Measurements from ENCODE around the gene FHOD3.

FHOD3 gene

DNA sequence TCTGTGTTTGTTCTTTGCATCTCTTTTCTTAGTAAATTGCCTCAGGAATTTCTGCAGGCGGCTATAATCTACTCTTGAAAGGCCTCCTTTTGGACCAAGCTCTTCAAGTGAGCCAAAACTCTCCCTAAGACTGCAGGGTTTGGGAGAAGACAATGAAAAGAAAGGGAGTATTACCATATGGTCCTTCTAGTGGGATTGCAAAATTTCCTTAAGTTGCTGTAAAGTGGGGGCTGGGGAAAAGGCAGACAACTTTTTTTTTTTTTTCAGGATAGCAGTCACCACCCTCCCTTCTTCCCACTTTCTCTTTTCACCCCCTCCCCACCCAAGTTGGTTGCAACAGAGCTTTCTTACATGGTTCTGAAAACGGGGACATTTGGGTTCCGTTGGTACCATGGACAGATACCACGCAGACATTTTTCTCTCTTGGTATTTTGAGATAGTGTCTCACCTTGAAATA lies 183.7 kb downstream of the FHOD3 start:
- DNase-seq (ENCODE audit: low spot score) = no peak

DNA sequence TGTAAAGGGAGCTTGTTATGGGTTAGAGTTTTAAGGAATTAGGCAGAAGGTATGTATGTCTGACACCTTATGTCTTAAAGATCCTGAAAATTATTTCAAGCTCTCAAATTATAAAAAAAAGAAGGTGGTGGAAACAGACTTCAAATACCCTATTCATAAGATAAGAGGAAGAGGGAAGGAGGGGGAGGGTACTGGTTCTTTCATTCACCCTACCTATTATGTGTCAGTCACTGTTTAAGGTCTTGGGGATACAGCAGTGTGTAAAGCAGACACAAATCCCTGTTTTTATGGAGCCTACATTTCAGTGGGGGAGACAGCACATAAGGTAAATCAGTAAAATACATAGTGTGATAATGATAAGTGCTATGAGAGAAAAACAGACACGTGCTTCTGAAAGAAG lies 184.4 kb downstream of the FHOD3 start:
- no peak for DNase-seq (ENCODE audit: low spot score)

DNA sequence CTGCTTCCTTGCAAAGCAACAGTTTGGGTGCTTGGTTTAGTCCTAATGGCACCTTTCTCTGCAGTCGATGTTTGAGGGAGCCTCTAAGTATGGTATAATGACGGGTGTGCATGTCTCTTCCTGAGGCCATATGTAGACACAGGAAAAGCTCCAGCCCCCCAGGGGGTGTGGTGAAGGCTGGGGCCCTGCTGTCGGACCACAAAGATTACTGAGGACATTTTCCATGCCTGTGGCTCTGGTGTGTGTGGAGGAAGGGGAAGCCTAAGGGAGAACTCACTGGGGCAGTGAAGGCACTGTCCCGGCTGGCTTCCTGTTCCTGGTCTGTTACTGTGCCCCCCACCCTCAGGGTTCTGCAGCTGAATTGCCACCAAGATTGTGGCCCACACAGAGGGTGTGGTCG lies 187.1 kb downstream of the FHOD3 start:
- DNase-seq (ENCODE audit: low spot score) = no peak

DNA sequence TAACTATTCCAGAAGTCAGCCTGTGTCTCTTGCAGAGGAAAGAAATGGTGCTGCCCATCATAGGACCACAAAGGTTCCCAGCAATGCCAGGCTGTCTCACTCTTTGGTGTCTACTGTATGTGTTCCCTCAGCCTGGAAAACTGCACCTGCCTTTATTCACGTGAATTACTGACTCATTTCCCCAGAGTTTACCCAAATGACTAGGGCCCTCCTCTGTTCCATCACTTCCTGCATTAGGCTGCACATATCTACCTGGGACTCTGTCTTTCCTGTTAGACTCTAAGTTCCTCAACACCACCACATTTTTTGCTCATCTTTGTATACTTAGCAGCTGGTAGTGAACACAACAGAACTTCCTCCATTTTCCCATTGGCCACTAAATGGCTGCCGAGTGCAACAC lies 188.3 kb downstream of the FHOD3 start:
- no peak for DNase-seq (ENCODE audit: low spot score)

DNA sequence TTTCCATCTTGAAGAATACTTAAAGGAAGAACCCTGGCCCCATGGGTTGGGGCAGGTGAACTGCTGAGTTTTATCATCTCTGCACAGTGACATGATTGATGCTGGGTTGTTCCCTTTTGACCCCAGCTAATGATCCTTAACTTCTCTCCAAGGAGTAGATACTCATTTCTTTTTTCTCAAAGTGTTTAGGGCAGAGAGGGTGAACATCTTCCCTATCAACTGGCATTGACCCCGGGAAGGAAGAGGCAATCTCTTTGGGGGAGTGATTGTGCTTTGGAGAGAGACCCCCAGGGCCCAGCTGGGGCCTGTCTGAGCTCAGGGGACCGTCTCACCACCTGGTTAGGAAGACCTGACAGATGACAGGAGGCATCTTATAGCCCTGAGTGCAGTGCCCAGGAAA lies 190.6 kb downstream of the FHOD3 start:
- DNase-seq (ENCODE audit: low spot score) = no peak

DNA sequence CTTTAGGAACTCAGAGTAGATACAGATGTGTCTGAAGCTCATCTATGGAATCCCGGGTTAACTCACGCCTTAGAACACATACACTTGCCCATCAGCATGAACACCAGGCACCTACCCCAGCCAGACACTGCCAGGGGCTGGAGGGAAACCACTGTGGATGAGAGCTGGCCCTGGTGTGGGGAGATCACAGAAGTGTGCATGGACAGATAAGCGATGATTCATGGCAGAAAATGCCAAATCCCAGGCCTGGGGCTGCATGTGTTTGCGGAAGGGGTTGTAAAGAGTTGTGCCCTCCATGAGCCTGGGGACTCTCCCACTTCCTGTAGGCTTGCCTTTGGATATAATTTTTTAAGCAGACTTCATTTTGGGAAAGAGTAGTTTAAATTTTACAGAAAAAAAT lies 193.4 kb downstream of the FHOD3 start:
- DNase-seq (ENCODE audit: low spot score) = no peak

DNA sequence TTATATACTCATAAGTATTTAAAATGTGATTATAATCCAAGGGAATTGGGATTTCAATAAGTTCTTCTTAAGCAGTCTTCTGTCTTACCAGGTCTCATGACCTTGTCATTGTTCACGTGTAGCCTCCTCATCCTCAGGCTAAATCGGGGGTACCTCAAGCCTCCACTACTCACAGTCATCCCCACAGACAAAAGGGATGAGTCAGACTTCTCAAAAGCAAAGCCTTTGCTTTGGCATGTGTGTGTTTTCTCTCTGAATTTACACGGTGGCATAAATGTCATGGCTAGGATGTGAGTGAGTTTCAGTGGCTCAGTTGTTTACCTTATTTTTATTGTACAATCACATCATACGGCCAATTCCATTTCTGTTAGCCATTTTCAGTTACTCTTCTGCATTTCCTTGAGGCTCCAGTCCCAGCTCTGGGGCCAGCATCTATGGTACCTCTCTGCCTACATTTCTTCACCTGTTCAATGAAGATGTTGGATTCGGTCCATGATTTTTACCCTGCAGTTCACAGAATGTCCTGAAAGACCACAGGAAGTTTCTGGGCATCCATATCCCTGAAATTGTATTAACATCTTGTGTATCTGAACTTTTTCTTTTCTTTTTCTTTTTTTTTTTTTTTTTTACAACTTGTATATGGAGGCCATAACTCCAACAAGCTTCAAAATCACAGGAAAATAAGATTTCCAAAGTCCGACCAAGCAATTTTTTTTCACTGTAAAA lies 195.3 kb downstream of the FHOD3 start:
- DNase-seq (ENCODE audit: low spot score) = no peak

DNA sequence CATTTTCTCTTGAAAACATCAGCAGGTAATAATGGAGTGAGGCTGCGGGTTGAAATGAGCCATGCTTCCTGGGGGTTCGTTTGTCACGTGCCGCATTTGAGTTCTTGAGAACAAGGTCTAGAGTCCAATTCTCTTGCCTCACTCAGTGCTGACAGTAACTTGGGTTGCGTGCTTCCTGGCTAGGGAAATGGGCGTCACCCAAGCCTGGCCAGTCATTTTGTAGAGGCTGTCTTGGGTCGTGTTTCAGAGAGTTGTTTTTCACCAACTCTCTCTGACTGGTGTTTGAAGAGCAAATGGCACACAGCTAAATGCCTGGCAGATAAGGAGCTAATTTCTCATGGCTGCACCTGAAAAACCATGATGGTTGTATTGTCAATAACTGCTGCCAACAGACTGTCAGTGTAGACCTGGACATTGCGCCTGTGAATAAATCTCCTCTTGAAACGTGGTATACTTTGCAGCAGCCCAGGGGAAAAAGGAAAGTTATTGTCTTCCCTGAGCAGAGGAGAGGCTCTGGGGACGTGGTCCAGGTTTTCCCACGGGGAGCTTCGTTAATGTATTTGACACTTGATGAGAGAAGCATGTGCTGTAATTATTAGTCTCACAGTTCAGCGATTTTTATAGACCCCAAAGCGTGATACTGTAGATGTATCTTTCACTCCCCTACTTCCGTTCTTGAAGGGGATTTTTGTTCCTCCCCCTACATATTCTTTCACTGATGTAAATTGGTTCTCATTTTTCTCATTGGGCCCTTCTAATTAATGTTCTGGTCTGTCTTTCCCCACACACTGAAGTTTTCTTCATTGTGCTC lies 196.0 kb downstream of the FHOD3 start:
- no peak for DNase-seq (ENCODE audit: low spot score)

DNA sequence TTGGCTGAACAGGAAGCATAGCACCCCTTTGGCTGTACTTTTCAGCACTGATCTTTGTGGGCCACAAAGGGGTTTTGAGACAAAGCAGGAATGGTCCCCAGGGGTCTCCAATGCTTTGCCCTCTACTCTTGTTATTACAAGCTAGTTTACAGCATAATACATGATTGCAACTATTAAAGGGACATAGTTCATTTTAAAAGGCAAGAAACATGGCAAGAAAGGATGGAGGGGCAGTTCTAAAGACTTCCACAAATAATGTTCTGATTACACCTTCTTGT lies 196.6 kb downstream of the FHOD3 start:
- DNase-seq (ENCODE audit: low spot score) = no peak

DNA sequence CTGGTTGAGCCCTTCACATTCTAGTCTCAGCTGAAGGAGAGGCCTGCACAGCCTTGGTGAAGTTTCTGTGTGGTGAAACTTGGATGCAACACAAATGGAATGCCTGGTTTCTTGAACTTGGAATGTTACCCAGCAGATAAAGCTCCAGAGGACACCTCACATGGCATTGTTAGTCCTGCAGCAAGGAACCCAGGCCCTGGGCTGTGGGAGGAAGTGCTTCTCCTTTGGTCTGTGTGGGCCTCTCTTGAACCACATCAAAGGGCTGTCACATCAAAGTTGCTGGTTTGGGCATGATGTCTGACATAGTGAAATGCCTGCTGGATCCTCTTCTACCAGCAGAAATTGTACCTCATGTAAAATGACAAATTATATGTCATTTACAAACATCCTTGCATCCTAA lies 198.5 kb downstream of the FHOD3 start:
- DNase-seq (ENCODE audit: low spot score) = no peak

DNA sequence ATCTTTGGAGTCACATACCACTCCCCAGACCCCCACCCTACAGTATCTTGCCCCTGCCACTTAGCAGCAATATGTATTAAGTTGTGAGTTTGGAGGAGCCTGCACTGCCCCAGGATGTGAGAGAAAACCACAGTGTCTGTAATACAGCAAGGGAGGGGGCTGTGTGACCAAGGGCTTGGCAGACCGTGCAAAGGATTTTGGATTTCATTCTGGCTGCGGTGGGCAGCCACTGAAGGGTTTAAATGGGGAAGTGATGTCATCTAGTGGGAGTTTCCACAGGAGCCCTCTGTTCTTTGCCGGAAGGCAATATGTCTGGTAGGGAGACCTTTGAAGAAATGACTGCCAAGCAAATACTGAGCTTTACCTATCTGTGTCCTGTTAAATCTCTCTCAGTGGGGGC lies 202.4 kb downstream of the FHOD3 start:
- no peak for DNase-seq (ENCODE audit: low spot score)

DNA sequence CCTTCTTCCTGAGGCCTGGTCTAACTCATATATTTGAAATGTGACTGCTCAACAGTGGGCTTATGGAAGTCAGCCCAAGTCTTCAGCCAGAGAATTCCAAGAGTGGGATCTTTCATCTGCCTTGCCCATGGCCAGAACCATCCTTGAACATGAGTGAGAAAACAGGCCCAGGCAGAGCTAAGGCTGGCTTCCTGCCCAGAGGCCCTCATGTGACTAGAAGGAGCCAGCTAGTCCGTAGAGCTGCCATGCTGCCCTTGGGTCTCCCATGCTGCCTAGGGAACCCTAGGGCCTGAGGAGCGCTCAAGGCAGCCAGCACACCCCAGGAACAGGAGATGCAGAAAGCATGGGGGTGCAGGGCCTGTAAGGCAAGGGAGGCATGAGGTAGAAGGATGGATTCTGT lies 203.6 kb downstream of the FHOD3 start:
- DNase-seq (ENCODE audit: low spot score) = no peak

DNA sequence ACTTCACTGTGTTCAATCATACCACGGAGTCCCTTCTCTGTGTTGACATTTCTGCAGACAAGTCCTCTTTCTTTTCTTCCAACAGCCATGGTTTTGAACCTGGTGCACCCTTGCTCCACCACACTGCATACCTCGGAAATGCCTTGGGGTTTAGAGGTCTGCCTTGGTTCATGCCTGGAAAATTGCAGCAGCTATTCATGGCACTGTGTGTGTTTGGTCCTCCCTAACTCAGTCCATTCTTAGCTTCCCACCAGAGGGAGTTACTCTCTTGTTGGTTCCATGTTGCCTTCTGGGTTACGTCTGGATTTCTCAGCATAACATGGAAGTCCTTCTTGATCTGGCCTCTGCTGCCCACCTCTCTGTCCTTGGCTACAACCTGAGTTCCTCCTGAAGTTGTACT lies 206.0 kb downstream of the FHOD3 start:
- DNase-seq (ENCODE audit: low spot score) = no peak

DNA sequence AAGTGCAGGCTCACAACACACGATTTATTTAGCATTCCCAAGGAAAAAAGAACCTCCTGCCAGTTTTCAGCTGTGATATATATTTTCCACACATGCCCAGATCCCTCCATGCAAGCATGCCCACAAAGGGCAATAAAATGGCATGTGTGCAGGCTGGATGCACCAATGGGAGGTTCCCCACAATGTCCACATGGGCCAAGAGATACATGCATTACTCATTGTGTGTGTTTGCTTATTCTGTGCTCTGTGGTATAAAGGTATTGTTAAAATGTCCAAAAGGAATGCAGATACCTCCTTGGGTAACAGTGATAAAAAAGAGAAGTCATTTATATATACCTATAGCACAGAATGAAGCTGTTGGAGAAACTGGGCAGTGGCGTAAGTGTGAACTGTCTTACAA lies 207.4 kb downstream of the FHOD3 start:
- DNase-seq (ENCODE audit: low spot score) = no peak

DNA sequence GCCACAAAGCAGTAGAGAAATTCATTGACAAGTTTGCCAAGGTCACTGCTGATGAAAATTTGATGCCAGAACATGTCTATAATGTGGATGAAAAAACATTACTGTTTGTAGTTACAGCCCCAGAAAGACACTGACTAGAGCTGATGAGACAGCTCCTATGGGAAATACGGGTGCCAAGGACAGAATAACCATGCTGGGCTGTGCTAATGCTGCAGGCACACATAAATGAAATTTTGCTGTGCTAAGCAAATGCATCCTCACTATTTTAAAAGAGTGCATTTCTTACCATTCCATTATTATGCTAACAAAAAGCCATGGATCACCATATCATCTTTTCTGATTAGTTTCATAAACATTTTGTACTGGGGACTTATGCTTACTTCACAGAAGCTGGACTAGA lies 208.2 kb downstream of the FHOD3 start:
- no peak for DNase-seq (ENCODE audit: low spot score)

DNA sequence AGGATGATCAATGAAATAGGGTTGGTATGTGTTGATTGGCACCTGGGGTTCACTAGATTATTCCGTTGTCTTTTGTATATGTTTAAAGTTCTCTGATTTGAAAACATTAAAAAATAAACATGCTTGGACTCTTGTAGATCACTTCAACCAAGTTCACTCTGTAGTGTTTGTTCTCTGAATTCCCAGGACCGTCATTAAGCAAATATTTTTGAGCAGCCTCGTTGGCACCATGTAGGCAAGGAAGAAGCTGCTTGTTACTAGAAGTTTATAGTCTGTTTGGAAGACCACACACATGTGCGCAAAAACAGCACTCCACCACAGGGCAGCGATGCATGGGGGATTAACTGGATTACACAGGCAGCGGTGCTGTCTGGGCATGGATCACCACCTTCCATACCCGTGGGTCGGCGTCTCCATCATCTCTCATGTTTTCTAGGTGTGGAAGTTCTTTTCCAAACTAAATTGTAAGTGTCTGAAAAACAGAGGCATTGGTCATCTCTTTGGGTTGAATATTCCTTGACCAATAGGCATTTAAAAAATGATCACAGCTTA lies 212.2 kb downstream of the FHOD3 start:
- no peak for DNase-seq (ENCODE audit: low spot score)

DNA sequence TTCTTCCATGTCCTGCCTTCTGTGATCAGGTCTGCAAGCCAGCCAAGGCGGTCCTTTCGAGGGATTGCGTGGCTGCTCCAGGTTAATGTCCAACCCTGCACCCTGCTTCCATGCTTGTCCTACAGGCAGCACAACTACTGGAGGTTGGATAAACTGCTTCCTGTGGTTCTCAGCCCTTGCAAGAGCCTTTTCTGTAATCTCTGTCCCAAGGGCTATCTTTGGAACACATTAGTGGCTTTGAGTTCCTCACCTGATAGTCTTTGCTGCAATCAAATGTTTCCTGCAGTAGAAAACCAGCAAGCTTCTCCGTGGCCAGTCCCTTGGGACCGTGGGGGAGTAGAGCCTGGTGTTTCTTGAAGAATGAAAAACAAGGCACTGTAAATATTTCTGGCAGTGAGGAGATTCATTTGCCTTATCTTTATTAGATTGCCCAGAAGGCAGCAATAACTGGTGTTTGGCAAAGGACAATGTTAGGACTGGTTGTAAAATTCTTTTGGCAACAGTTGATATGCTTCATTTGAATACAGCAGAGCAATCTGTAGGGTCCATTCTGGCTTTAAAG lies 214.4 kb downstream of the FHOD3 start:
- no peak for DNase-seq (ENCODE audit: low spot score)

DNA sequence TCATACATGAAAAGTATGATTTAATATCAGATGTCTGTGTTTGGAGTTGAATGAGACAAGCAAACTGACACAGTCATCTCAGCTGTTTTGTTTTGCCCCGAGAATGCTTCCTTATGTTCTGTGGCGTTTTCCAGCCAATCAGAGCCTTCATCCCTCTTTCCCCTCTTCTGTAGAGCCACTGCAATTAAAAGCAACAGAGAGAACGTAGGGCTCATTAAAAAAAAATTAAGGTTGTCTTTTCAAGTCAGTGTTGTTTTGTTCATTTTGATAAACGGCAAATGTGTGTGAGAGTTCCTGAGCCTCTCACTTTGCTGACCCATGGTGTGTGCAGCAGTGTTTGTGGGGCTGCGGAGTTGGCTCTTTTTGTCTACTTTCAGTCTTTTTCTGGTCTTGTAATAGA lies 216.0 kb downstream of the FHOD3 start:
- no peak for DNase-seq (ENCODE audit: low spot score)

DNA sequence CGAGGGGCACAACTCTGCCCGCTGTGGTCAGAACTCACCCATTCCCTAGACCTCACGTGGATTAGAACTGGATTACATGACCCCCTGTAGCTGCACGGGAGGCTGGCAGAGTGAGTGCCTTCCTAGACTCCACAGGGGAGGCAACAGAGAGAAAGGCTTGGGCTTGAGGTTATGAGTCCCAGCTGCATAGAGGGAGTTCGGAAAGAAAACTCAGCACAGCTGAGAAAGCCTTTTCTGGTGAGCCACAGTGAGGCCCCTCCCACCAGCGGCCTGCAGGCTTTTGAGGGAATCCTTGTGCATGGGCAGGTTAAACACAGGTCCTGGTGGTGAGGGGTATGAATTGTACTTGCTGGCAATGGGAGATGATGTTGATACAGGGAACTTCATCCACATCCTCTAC lies 217.3 kb downstream of the FHOD3 start:
- no peak for DNase-seq (ENCODE audit: low spot score)

DNA sequence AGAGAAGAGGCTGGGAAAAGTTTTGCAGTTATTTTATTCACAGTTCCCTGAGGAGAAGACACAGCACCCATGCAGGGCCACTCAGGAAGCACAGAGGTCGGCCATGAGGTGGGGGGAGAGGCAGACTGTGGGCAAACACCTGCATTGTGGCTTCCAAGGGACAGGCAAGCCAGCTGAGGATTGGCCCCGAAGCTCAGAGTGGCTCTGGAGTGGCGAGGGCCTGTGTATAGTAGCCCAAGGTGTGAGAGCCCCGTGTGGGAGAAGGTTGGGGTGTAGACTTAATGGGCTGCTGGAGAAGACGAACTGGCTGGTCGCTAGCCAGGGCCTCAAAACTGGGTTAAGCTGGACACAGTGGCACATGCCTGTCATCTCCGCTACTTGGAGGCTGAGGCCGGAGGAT lies 218.7 kb downstream of the FHOD3 start:
- DNase-seq (ENCODE audit: low spot score) = no peak

DNA sequence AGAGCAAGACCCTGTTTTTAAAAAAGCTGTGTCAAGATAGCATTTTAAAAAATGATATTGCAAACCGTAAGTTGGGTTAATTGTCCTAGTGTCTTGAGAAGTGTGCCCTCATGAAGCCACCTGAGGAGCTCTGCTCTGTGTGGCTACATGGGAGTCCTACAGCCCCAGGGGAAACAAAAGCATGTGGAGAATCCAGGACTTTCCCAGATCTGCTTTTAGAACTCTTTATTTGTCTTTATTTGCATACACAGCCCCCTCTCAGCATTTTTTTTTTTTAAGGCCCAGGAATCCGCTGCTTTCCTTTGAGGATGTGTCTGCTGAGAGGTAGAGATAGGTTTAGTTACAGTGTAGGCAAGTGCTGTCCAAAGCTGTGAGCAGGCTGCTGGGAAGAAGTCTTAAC lies 219.2 kb downstream of the FHOD3 start:
- no peak for DNase-seq (ENCODE audit: low spot score)

DNA sequence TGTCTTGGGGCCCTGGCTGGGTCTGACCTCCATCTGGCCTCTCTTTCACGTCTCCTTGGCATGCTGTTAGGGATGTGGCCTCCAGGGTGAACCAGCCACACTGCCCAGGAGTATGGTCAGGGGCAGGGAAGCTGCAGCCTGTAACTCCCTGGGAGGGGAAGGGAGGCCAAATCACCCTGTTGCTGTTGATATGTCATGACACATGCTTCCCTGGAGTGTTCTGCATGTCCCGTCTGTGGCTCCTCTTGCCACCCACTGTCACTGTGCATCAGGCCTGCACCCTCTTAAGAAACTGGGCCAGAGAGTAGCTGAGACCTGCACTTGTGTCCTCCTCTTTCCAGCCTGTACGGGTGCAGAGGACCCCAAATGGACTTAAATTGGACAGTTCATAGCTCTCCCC lies 221.3 kb downstream of the FHOD3 start:
- DNase-seq (ENCODE audit: low spot score) = no peak

DNA sequence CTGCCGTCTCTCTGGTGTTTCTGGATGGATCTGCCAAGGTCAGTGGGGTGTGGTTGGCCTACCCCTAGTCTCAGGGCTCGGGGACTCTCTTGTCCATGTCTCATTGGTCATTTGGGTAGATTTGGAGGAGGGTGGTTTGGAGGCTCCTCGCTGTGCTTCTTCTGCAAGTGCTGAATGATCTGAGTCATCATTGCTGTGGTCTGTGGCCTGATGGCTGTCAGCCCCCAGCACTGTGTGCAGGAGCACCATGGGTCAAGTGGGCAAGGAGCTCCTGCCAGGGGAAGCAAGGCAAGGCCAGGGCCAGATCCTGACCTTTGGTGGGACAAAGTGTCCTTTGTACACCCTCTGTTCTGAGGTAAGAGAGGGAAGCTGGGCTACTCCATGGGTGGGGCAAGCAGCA lies 221.8 kb downstream of the FHOD3 start:
- DNase-seq (ENCODE audit: low spot score) = no peak
